Fibroblast of peridontal ligament (primary cell): ENCODE measurements around the gene ABHD8.
A peak's percentile ranks its signal among the peaks of the same experiment; 100 is the strongest.

Experiments used
- DNase-seq: peaks from one replicate; pipeline ENCODE4 v3.0.0-alpha.2; 2010; ENCODE audit errors: extremely low read depth

The ABHD8 gene

GRCh38 chr19:17266026-17266425 is 37.2 kb downstream of the ABHD8 start:
- DNase-seq = no peak

DNA sequence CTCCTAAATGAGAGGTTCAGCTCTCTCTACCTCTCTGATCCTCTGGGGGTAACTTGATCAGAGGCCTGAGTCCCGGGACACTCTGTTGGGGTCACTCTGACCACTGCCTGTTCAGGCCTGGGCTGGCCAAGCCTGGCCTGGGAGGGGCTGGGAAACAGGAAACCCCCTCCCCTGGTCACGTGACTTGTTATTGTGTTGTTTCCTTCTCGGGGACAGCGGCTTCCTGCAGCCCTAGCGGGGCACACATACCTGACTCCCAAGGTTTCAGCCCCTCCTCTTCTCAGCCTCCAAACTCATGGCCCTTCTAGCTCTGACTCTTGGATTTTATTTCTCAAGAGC is 38.6 kb downstream of the ABHD8 start, which contains the start of gene USHBP1:
TSS of gene USHBP1 (minus strand) at position 105 of the 339 bp plus-strand sequence. CDS start 446 bp downstream, outside the sequence.
- DNase-seq = no peak

DNA sequence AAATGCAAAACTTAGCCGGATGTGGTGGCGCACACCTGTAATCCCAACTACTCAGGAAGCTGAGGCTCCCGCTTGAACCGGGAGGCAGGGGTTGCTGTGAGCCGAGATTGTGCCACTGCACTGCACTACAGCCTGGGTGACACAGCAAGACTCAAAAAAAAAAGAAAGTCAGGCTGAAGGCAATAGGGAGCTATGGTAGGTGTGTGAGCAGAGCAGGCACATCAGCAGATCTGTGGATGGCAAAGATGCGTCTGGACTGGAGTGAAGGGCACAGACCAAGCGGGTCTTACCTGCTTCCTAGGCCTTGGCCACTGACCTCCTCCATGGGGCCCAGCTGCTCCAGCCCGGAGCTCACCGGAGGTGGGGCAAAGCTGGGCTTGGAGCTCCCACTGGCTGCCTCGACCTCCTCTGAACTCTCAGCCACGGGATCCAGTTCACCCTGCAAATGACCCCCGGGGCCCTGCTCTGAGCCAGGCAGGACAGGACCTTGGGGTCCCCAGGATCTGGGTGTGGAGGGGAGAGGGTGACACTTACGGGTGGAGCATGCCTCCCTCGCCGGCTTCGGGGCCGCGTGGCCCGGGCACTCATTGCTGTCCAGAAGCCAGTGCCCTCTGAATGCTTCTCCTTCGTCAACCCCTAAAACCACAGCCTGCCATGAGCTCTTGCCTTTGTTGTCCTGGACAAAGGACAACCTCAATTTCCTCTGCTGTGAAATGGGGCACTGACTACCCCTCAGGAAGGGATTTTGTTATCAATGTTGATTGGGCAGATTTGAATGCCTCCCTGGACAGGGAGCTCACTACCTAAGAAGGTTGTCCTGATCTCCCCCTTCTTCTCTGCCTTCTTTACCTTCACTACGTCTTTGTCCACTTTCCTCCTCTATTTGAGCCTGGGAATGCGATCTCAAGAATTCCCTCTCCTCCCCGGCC is 39.2 kb downstream of the ABHD8 start:
- DNase-seq = no peak

DNA sequence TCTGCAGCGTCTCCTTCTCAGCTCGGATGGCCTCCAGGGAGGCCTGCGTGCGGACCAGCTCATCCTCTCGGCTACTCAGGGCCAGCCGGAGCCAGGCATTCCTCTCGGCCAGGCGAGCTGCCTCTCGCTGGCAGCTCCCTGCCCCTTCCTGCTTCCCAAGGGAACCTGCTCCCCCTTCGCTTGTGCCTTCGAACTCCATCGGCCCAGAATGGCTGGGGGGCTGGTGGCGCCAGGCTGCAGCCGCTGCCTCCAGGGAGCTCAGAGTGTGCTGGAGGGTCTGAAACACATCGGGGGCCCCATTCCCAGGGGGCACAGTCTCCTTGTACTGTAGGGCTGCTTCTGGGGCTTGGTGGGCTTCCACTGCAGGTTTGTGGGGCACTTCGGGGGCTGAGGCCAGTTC is 40.7 kb downstream of the ABHD8 start:
- no peak for DNase-seq

GRCh38 chr19:17260842-17261325 is 42.3 kb downstream of the ABHD8 start:
- peak; percentile 62 for DNase-seq

DNA sequence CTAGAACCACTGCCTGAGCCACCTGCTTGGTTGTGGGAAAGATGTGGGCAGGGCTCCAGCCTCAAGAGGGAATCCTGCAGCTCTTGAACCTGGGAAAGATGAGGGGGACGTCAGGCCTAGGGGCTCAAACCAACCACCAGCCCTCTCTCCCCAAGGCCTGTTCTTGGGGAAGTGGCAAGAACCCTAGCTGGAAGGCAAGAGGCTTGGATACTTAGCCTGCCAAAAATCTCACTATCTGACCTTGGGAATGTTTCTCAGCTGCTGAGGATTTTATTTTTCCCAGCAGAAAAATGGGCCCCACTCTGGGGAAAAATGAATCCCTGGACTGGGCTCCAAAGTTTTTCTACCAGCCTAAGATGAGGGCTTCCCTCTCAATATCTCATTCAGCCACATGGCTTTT is 43.3 kb downstream of the ABHD8 start:
- DNase-seq = no peak

- DNase-seq = no peak
These were observed 44.0 kb downstream of the ABHD8 start for GRCh38 chr19:17259118-17259780.

- DNase-seq = no peak
These were observed 47.1 kb downstream of the ABHD8 start for GRCh38 chr19:17256130-17256529.

DNA sequence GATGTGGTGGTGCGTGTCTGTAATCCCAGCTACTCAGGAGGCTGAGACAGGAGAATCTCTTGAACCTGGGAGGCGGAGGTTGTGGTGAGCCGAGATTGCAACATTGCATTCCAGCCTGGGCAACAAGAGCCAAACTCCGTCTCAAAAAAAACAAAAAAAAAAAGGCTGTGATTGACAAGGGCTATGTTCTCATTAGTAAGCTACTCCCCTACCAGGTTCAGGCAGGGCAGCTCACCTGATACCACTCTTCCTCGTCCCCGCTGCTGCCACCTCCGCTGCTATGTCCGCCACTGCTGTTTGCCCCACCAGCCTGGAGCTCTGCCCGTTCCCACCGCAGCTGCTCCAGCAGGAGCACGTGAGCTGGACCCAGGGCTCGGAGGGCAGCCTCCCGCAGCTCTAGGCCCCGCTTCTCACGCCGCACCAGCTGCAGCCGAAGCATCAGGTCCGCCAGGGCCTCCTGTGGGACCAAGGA is 48.0 kb downstream of the ABHD8 start:
- no peak for DNase-seq

GRCh38 chr19:17254636-17255035 is 48.6 kb downstream of the ABHD8 start:
- no peak for DNase-seq

GRCh38 chr19:17249887-17250548 is 53.2 kb downstream of the ABHD8 start:
- no peak for DNase-seq

DNA sequence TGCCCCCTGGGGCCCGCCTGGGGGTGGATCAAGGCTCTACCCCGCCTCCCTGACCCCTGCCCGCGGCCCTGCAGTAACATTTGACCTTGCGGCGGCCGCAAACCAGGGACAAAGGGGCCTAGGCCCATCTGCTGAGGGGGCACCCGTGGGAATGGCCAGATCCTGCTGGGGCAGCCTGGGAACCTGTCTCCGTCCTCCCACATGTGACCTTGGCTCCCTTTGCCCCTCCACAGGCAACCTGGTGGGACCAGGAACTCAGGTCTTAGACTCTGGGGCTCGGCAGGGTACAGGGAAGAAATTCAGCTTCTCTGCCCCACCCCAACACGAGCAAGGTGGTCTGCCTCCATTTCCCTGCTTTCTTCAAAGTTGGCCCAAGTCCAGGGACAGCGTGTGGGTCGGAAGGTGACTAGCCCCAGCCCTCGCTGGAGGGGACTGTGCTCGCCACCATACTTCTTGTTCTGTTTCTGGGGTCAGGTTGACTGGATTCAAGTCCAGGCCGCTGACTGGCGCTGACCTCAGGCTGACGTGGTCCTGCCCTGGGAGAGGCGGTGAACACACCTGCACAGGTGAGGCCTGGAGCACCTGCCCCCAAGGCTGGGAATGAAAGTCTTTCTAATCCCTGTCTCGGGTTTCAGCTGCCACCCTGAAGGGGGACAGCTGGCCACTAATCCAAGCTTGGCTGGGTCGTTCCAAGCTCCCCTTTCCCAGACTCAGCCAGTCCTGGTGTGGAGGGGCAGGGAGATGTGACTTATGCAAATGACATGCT is 55.0 kb downstream of the ABHD8 start:
- DNase-seq = no peak

DNA sequence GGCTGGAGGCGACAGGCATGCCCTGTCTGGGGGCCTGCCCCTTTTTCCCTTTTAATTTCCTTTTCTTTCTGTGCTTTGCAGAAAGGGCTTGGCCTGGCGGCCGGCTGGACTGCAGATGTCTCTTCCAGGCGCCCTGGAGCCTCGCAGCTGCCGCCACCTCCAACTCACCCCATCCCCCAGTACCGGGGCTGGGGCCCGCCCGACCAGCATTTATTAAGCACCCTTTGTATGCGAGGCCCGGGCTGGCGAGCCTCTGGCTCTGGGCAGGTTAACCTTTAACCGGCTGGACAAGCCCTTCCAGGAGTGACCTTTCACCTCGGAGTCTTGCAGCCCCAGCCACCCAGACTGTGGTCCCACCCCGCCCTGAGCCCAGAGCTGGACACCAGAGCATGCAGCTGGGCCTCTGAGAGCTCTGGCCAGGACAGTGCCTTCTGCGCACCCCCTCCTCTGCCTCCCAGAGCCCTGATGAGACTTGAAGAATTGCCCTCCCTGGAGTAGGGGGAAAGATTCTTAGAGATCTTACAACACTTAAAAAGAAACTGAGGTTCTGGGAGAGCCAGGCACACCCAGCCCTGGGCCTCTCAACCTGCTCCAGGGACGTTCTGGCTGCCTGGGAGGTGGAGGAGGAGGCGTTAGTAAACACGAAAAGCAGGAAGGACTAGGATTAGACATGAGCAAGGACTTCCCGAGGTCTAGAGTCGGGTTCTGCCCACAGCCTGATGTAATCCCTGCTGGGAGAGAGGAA is 56.4 kb downstream of the ABHD8 start:
- DNase-seq = peak; percentile 26

- no peak for DNase-seq
These were observed 57.7 kb downstream of the ABHD8 start, which contains the start of gene NR2F6 for GRCh38 chr19:17245535-17245984. Gene NR2F6, minus strand, starts transcription at chr19:17245919. Its CDS starts 699 bp downstream, at chr19:17245220.

DNA sequence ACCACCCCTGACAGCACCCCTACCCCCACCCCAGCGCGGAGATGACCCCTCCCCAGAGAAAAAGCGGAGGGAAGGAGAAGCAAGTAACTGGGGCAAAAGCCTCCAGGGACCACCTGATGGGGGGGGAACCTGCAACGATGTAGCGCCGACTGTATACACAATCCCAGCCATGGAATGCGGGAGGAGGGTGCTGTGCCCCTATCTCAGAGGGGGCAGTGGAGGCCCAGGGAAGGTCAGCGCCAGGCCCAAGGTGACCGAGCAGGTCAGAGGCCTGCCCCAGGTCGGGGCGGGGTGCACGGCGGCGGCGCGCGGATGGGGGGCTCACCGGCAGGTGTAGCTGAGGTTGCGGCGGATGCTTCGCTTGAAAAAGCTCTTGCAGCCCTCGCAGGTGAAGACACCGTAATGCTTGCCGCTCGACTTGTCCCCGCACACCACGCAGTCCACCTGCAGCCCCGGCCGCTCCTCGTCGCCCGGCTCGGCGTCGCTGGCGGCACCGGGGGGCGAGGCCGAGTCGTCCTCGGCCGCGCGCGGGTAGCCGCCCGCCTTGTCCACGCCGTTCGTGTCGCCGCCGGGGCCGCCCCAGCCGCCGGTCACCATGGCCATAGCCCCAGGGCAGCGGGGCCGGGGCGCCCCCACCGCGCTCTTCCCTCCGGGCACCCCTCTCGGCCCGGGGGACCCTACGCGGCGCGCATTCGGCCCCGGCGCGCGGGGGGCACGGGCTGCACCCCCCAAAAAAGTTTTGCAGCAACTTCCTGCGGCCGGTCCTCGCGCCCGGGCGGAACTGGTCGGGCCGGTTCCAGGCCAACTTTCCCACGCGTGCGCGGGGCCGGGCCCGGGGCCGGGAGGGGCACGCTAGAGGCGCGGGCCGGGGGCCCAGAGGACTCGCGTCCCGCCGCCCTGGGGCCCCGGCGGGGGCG is 58.3 kb downstream of the ABHD8 start:
- no peak for DNase-seq

GRCh38 chr19:17243830-17244617 is 59.2 kb downstream of the ABHD8 start:
- DNase-seq = peak; percentile 46

DNA sequence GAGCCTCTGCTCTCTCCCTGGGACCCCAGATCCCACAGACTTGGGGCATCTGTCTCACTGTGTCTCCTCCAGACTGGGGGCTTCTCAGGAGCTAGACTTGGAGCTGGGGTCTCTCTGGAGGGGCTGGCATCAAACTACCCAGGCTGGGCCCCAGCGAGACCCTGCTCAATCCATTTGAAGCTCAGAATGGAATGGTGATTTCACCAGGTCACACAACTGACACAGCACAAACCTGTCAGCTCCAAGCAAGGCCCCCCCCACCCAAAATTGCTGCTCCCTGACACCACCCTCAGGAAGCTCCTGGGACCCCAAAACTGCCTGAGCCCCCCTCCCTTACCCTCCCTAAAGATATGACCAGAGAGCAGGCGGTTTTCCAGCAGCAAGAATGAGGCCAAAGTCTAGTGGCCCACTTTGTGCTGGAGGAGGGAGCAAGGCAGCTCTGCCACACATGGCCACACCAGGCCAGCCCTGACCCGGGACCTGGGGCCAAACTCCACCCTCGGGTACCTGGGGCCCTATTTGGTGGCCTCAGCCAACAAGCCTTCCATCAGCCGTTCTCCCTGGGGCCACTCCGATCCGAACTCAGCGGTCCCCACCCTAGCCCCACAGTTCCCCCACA is 59.9 kb downstream of the ABHD8 start:
- no peak for DNase-seq
